Stimulated activated CD4-positive, alpha-beta T cell treated with anti-CD3 and anti-CD28 coated beads, Interleukin-12 subunit alpha, Interleukin-12 subunit beta, amount 100 ng/mL, for 4 hours (primary cell): ENCODE measurements around the gene TOP3A.
"Not testable (repeated sequence)": the region's sequence is repeated elsewhere in the genome, so short reads cannot be mapped to it uniquely, and the experiment has no call there.

Experiments
- DNase-seq: peaks from one replicate; pipeline ENCODE4 v3.0.0-alpha.2; 2020

Gene TOP3A

GRCh38 chr17:18323007-18323406 lies 8.2 kb upstream of the TOP3A start:
- DNase-seq, result no peak

- DNase-seq, result no peak
Observed at GRCh38 chr17:18322522-18322921, 7.7 kb upstream of the TOP3A start.

- DNase-seq, result no peak
Observed at GRCh38 chr17:18321309-18321708, 6.5 kb upstream of the TOP3A start.

- DNase-seq, result no peak
Observed at GRCh38 chr17:18320301-18320700, 5.5 kb upstream of the TOP3A start.

- DNase-seq, result no peak
Observed at GRCh38 chr17:18319604-18320256, 4.9 kb upstream of the TOP3A start.

DNA sequence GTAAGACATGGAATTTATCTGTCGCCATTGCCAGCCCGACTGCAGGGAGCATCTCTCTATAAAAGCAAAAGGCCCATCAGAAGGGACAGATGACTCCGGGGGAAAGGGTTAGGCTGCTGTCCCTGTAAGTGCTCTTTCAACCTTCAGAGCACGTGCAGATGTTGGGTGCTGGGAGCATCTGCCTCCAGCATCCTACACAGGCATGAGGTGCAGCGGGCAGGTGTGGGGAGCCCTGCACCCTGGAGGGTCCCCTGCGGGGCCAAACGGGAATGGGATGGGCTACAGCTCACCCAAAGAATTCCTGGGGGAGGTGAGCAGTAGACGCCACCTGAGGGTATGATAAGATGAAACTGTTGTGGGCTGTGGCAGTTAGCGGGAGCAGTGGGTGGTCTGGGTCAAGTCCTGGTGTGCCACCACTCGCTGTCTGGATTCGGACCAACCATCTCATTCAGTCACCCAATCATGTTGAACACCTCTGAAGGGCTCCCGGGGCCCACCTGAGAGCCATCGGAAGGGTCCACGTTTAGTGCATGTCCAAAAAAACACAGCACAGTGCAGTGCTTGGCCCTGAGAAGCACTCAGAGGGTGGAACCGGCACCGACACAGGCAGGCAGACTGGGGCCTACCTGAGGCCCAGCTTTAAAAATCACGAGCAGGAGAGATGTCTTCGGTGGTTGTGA lies 4.1 kb upstream of the TOP3A start:
- no peak for DNase-seq

DNA sequence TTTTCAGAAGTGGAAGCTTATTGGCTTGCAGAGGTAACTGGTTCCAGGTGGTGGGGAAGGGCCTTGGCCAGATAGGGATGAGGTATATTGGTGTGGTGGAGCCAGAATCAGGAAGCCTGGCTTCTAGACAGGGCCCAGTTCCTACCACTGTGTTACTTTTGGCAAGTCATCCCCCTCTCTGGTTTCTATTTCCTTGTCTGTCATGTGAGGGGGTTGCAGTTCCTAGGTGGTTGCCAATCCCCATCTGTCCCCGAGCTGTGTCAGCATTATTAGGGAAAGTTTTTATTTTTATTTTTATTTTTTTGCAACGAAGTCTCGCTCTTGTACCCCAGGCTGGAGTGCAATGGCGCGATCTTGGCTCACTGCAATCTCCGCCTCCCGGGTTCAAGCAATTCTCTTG lies 3.3 kb upstream of the TOP3A start:
- DNase-seq, result no peak

DNA sequence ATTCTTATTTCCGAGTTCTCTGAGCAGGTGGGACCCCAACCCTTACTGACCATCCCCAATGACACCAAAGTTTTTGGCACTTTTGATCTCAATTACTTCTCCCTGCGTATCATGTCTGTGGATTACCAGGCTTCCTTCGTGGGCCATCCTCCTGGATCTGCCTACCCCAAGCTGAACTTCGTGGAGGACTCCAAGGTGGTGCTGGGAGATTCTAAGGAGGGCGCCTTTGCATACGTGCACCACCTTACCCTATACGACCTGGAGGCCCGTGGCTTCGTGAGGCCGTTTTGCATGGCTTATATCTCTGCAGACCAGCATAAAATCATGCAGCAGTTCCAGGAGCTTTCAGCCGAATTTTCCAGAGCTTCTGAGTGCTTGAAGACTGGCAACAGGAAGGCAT lies 1.2 kb upstream of the TOP3A start:
- no peak for DNase-seq

DNA sequence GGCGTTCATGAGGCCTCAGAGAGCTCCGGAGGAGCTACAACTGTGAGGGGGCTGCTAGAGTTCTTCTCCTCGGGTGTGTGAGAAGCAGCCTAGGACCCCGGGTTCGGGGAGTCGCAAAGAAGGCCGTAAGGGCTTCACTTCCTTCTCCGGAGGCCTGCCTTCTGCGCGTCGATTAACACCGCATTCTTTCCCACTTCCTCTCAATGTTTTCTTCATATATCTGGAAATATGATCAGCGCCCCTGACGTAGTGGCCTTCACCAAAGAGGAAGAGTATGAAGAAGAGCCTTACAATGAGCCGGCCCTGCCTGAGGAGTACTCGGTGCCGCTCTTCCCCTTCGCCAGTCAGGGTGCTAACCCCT lies 748 bp upstream of the TOP3A start:
- DNase-seq, result no peak

GRCh38 chr17:18314059-18314730 lies 599 bp downstream of the TOP3A start:
- no peak for DNase-seq

GRCh38 chr17:18309202-18309601 lies 5.6 kb downstream of the TOP3A start:
- no peak for DNase-seq

GRCh38 chr17:18303206-18303605 lies 11.6 kb downstream of the TOP3A start:
- not testable (repeated sequence) for DNase-seq

- DNase-seq, result no peak
Observed at GRCh38 chr17:18300725-18301480, 13.9 kb downstream of the TOP3A start.

- DNase-seq, result not testable (repeated sequence)
Observed at GRCh38 chr17:18298061-18298460, 16.7 kb downstream of the TOP3A start.

- DNase-seq, result no peak
Observed at GRCh38 chr17:18291718-18292540, 22.9 kb downstream of the TOP3A start.

DNA sequence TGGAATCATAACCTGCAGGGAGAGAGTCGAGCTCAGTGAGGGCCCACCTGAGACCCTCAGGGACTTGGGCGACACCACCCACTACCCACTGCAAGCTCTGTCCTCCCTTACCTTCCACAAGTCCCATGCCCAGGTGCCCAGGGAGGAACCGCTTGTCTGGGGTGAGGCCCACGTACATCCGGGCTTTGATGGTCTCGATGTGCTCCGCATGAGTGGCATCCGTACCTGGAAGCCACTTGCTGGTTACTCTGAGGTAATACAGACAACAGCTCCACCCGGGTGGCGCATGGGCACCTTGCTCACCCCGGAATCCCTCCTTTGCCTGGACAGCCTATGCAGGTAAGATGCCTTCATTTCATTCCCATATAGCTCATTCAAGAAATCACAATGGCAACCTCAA lies 29.5 kb downstream of the TOP3A start:
- DNase-seq, result no peak

GRCh38 chr17:18281788-18282187 lies 33.0 kb downstream of the TOP3A start:
- DNase-seq, result no peak

- no peak for DNase-seq
Observed at GRCh38 chr17:18280766-18281371, 33.9 kb downstream of the TOP3A start.

DNA sequence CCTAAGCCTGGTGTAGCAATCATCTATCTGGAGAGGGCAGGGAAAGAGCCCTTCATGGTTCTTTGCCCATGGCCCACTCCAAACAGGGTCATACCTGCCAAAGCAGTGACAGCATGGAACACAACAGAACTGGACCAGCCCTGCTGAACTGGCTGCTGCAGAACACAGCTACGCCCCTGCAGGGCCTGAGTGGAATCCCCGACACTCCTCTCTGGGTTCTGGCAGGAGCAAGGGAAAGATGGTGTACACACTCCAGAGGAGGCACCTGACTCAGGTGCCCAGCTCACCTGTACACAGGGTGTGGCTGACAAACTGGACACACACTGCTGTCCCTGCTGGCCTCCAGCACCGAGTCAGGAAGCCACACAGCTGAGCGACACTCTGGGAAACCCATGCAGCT lies 34.5 kb downstream of the TOP3A start:
- DNase-seq, result no peak

- DNase-seq, result no peak
Observed at GRCh38 chr17:18278867-18279266, 35.9 kb downstream of the TOP3A start.

DNA sequence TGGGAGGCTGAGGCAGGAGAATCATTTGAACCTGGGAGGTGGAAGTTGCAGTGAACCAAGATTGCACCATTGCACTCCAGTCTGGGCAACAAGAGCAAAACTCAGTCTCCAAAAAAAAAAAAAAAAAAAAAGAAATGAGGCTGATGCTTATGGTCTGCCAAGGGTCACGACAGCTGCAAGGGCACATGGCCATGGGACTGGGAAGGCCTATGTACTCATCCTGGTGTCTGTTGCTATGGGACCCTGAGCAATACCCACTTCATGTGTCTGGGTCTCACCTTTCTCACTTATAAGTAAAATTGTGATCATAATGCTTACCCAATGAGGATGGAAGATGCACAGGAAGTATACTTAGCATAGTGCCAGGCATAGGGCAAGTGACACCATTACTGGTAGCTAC lies 37.7 kb downstream of the TOP3A start:
- DNase-seq, result no peak
